ACHN (cell line): Measurements from ENCODE around the gene C12orf43.
"Not testable (repeated sequence)": the region's sequence is repeated elsewhere in the genome, so short reads cannot be mapped to it uniquely, and the experiment has no call there.

Experiments used
- DNase-seq: peaks from one replicate; pipeline ENCODE4 v3.0.0-alpha.2; 2015
- in situ Hi-C: cut with HindIII; loops from 2 replicates; pipeline ENCODE4 v1.10.0; 2017; ENCODE audit warnings: low sequenced_read_pairs, low pct_ligation_motif_present, low pct_unique_long_range_greater_than_20kb

The C12orf43 gene, protein sequence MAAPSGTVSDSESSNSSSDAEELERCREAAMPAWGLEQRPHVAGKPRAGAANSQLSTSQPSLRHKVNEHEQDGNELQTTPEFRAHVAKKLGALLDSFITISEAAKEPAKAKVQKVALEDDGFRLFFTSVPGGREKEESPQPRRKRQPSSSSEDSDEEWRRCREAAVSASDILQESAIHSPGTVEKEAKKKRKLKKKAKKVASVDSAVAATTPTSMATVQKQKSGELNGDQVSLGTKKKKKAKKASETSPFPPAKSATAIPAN

DNA sequence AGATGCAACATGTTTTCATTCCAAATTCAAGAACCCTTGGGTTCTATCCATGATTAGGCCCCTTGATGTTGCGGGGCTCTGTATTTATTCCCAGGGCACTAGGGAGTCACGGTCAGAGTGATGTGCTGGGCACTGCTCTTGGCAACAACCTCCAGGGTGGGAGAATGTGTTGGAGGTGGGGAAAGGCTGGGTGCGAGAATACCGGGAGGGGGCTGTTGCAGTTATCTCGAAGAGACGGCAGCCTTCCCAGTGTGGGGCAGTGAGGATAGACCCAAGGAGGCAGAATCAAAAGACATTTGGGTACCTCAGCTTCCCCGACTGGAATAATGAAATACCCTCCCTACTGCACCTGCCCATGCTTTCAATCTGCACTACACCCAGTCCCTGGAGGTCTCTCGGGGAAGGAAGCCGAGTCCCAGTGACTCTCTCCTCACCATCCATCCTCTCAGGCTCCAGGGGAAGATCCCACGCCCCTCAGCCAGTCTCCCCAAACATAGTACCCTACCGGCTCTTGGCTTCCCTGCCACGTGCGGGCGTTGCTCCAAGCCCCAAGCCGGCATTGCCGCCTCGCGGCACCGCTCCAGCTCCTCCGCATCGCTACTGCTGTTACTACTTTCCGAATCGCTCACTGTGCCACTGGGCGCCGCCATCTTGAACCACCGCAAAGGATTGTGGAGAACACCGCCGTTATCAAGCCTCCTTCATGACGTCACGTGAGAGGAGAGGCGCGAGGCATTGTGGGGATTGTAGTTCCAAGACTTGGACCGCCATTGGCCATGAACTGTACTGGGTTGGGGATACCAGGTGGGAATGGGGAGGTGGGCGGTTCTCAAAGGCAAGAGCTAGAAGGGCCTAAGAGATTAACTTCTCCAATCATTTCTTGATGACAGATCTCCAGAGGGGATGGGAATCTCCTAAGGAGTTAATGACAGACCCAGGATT, at the start of gene C12orf43:
Gene C12orf43 (minus strand): TSS at position 663 of the 942 bp plus-strand sequence. CDS start 13 bp downstream, at position 650.
- in situ Hi-C loops, result no loop called here
- peak; percentile 98 for DNase-seq

DNA sequence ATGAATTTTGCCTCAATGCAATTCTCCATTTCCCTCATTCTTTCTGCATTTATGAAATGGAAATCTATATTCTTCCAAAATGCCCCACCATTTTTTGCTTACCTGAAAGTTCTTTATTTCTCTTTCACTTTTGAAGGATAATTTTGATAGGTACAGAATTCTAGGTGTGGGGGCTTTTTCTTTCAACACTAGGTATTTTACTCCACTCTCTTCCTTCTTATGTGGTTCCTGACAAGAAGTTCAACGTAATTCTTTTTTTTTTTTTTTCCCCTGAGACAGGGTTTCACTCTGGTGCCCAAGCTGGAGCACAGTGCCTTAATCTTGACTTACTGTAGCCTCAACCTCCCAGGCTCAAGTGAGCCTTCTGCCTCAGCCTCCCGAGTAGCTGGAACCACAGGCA, 49.1 kb upstream of the C12orf43 start:
- in situ Hi-C loops, result no loop called here
- DNase-seq, result no peak

- in situ Hi-C loops, result not testable (repeated sequence)
Measured at GRCh38 chr12:121064586-121064985, 48.3 kb upstream of the C12orf43 start.

GRCh38 chr12:121064116-121064515, 47.8 kb upstream of the C12orf43 start:
- in situ Hi-C loops, result no loop called here
- no peak for DNase-seq

More at GRCh38 chr12:121064586-121064985, 48.3 kb upstream of the C12orf43 start:
- not testable (repeated sequence) for DNase-seq

DNA sequence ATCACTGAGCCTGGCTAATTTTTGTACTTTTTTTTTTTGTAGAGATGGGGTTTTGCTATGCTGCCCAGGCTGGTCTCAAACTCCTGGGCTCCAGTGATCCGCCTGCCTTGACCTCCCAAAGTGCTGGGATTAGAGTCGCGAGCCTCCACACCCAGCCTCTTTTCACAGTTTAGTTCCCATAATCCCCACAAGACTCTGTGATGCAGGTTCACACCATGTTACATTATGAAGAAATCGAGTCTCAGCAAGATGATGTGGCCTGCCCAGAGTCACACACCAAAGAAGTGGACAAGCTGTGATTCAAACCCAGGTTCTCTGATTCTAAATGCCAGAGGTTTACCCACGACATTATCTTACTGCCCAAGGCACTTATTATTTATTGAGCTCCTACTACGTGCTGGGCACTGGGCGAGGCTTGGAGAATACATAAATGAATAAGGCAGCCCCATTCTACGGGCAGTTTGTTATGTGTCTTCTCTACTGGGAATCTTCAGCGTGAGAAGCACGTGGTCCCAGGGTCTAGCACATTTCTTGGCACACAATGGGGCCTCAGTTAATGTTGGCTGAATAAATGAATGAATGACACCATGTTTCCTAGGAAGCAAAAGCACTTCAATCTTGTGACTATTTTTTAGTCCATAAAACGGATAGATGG, 46.2 kb upstream of the C12orf43 start:
- in situ Hi-C loops, result no loop called here
- no peak for DNase-seq

DNA sequence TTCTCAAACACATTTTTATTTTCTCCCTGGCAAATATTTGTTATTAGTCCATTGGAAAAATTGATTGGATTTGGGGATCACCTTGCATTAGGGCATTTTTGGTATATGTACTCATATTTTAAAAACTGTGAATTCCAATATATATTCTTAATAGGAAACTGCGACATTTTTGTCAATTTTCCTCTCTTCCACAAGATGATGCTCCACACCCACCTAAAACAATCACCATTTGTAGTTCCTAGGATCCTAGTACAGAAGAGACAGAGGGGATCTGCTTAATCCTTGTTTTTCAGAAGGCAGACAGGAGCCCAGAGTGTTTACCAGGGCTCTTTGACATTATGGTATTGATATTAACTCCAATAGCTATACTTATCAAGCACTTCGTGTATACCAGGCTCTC, 45.5 kb upstream of the C12orf43 start:
- in situ Hi-C loops, result no loop called here
- peak; percentile 43 for DNase-seq

DNA sequence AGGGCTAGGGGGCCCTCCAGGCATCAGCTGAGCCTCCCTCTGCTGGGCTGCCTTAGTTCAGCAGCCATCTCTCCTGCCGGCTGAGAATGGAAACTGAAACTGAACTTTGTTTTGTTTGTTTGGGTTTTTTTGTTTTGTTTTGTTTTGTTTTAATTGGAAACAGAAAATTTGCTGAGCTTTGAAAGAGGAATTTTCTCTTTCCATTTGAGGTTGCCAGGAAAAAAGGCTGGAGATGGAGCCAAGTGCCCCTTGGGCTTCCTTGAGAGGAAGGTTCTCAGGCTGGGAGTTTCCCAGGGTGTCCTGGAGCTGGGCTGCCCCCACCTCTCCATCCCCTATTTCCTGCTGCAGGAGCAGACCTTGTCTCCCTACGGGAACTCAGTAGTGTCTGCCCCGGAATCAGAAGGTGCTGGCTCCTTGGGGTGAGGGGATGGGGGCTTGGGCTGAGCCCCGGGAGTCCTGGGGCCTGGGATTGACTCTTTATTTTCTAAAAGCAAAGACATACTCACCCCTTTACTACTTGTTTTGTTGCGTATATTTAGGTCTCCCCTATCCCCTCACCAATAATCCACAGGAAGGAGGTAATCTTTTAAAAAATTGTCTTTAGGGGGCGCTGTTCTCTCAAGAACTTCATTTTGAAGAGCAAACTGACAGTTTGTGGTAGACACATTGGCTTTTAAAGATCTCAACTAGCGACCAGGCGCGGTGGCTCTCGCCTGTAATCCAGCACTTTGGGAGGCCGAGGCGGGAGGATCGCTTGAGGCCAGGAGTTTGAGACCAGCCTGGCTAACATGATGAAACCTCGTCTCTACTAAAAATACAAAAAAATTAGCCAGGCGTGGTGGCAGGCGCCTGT, 44.1 kb upstream of the C12orf43 start:
- peak; percentile 88 for DNase-seq
- in situ Hi-C loops, result no loop called here

GRCh38 chr12:121059031-121059898, 43.0 kb upstream of the C12orf43 start:
- in situ Hi-C loops, result no loop called here
- no peak for DNase-seq

GRCh38 chr12:121057794-121058193, 41.5 kb upstream of the C12orf43 start:
- in situ Hi-C loops, result no loop called here
- DNase-seq, result no peak

- no peak for DNase-seq
- in situ Hi-C loops, result no loop called here
Measured at GRCh38 chr12:121053706-121054105, 37.4 kb upstream of the C12orf43 start.

DNA sequence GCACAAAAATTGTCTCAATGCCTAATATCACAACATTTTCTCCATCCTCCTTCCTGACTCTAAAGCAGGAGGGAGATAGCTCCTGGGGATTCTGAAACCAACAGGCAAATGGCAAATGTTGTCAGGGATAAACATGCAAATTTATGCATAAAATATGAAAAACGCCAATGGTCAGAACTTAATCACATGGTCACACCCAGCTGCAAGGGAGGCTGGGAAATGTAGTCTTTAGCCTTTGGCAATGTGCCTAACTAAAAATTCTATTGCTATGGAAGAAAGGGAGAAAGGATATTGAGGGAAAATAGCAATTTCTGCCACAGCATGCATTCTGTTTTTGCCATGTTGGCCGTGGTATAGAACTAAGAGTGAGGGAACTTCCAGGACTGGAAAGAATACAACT, 34.4 kb upstream of the C12orf43 start:
- DNase-seq, result no peak
- in situ Hi-C loops, result no loop called here

DNA sequence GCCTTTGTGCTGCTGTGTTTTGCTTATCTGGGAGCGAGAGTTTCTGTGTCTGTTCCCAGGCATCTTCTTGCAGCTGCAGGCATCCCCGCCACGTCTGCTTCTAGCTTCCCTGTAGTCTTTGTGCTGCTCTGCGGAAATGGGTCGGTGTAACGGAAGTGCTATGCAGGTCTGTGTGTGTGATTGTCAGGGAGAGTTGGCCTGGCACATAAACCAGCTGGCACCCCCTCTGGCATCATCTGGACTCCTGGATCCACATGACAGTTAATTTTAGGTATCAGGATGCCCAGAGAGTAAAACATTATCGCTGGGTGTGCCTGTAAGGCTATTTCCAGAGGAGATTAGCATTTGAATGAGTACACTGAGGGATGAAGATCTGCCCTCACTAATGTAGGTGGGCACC, 32.2 kb upstream of the C12orf43 start:
- in situ Hi-C loops, result no loop called here

GRCh38 chr12:121047400-121047799, 31.1 kb upstream of the C12orf43 start:
- in situ Hi-C loops, result not testable (repeated sequence)

More for the DNA sequence above, 32.2 kb upstream of the C12orf43 start:
- no peak for DNase-seq

DNA sequence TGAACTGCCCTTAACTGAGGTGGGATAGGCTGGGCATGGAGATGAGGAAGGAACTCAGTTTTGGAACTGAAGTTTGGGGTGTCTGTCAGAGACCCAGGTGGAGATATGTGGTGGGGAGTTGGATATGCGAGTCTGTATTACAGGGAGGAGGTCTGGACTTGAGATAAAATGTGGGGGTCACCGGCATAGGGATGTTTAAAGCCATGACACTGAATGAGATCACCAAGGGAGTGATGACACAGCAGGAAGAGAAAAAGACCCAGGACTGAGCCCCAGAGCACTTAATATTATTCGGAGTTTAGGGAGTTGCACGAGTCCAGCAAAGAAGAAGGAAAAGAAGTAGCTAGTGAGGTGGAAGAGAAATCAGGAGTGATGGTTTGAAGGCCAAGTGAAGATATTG, 26.8 kb upstream of the C12orf43 start:
- in situ Hi-C loops, result no loop called here
- DNase-seq, result no peak

More at GRCh38 chr12:121047400-121047799, 31.1 kb upstream of the C12orf43 start:
- DNase-seq, result not testable (repeated sequence)

- peak; percentile 49 for DNase-seq
- in situ Hi-C loops, result no loop called here
Measured at GRCh38 chr12:121038861-121039668, 22.8 kb upstream of the C12orf43 start, which contains the start of gene OASL. Gene OASL, minus strand, starts transcription at chr12:121039246. Its CDS starts 275 bp downstream, at chr12:121038971.

- in situ Hi-C loops, result no loop called here
- peak; percentile 81 for DNase-seq
Measured at GRCh38 chr12:121036810-121037326, 20.6 kb upstream of the C12orf43 start.
